RWPE2 (cell line): Measurements from ENCODE around the gene THSD4.

Experiments used
- ATAC-seq: fragments of 200-7000 bp; cut with Tn5 transposase; 3 replicates; pipeline ENCODE4 v1.9.1; 2021; ENCODE audit warnings: low read depth
- DNase-seq: peaks from one replicate; pipeline ENCODE4 v3.0.0-alpha.2; 2020; ENCODE audit warnings: low spot score
- H3K27ac ChIP-seq: fragments of 450-650 bp; 2 replicates; pipeline ENCODE4 v1.5.1; 2017; ENCODE audit warnings: mild to moderate bottlenecking; ENCODE audit not compliant: poor library complexity, severe bottlenecking
- H3K27me3 ChIP-seq: fragments of 250-450 bp; sonication (Bioruptor Pico); 2 replicates; pipeline ENCODE4 v1.5.1; 2021; ENCODE audit warnings: mild to moderate bottlenecking, moderate library complexity; ENCODE audit not compliant: insufficient read depth, poor library complexity, severe bottlenecking
- H3K36me3 ChIP-seq: fragments of 250-450 bp; sonication (Bioruptor Pico); 2 replicates; pipeline ENCODE4 v1.5.1; 2020; ENCODE audit warnings: low read depth, mild to moderate bottlenecking, moderate library complexity
- H3K4me1 ChIP-seq: fragments of 250-450 bp; sonication (Bioruptor Pico); 2 replicates; pipeline ENCODE4 v1.5.1; 2021; ENCODE audit warnings: mild to moderate bottlenecking, moderate library complexity; ENCODE audit not compliant: insufficient read depth, poor library complexity, severe bottlenecking
- H3K4me3 ChIP-seq: fragments of 250-450 bp; sonication (Bioruptor Pico); 2 replicates; pipeline ENCODE4 v1.5.1; 2021; ENCODE audit warnings: mild to moderate bottlenecking, moderate library complexity; ENCODE audit not compliant: severe bottlenecking
- H3K9me3 ChIP-seq: fragments of 250-450 bp; sonication (Bioruptor Pico); 2 replicates; pipeline ENCODE4 v1.5.1; 2021; ENCODE audit warnings: mild to moderate bottlenecking, moderate library complexity; ENCODE audit not compliant: severe bottlenecking
- TF ChIP-seq, protein P1 (sequence below): fragments of 450-650 bp; IDR thresholded peaks from one replicate; pipeline ENCODE4 v1.5.1; 2017; ENCODE audit warnings: mild to moderate bottlenecking, moderate library complexity; ENCODE audit not compliant: poor library complexity, severe bottlenecking

The THSD4 gene

DNA sequence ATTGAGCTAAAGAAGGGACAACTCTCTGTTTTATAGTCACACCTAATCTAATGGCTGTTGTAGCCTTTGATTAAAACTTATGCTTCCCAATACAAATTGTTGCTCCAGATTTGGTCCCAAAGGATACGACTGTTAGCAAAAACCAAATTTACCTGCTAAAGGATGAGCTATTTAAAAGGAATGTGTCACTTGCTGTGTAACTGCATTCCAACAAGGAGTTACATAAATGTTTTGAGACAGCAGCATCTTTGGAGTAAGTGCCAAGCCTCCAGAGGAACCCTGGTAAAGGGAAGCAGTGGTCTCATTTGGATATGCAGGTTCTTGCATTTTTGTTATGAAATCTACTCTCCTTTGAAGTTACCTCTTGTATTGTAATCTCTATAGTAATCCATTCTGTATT is 233.3 kb downstream of the THSD4 start:
- Histone ChIP-seq H3K27ac (no peak overlapping the region), H3K36me3 (peaks cover 57% of the 10 kb centered on the region), H3K9me3 (no peaks in the 10 kb centered on the region), H3K4me1 (no peaks in the 10 kb centered on the region), H3K4me3 (no peak overlapping the region), H3K27me3 (no peaks in the 10 kb centered on the region)
- ATAC-seq, result no peak
- DNase-seq, result no peak
- TF ChIP-seq, protein P1, sequence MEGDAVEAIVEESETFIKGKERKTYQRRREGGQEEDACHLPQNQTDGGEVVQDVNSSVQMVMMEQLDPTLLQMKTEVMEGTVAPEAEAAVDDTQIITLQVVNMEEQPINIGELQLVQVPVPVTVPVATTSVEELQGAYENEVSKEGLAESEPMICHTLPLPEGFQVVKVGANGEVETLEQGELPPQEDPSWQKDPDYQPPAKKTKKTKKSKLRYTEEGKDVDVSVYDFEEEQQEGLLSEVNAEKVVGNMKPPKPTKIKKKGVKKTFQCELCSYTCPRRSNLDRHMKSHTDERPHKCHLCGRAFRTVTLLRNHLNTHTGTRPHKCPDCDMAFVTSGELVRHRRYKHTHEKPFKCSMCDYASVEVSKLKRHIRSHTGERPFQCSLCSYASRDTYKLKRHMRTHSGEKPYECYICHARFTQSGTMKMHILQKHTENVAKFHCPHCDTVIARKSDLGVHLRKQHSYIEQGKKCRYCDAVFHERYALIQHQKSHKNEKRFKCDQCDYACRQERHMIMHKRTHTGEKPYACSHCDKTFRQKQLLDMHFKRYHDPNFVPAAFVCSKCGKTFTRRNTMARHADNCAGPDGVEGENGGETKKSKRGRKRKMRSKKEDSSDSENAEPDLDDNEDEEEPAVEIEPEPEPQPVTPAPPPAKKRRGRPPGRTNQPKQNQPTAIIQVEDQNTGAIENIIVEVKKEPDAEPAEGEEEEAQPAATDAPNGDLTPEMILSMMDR, result no peak

DNA sequence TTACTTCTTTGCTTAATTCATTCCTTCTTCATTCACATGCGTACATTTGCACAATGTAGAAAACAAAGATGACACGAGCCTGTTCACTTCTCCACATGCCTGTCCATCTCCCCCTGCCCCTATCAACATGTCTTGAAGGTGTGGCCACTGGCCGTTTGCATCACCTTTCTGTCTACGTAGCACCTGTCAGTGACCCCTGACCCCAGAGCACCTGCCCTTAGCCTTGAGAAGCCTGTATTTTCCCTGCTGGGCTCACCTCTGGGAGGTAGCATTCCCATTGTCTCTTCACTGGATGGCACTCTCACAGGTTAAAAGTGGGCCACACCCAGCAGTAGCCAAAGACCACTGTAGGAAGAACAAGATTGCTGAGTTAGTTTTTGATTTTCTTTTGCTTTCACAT is 234.1 kb downstream of the THSD4 start:
- DNase-seq (no peak), ATAC-seq (no peak)
- H3K4me3 ChIP-seq, result no peak overlapping the region
- TF ChIP-seq, protein P1, result no peak
- no peaks in the 10 kb centered on the region for H3K27me3 ChIP-seq
- peaks cover under 1% of the 10 kb centered on the region for H3K4me1 ChIP-seq
- H3K36me3 ChIP-seq, result peaks cover 54% of the 10 kb centered on the region
- no peaks in the 10 kb centered on the region for H3K9me3 ChIP-seq
- H3K27ac ChIP-seq, result no peak overlapping the region

DNA sequence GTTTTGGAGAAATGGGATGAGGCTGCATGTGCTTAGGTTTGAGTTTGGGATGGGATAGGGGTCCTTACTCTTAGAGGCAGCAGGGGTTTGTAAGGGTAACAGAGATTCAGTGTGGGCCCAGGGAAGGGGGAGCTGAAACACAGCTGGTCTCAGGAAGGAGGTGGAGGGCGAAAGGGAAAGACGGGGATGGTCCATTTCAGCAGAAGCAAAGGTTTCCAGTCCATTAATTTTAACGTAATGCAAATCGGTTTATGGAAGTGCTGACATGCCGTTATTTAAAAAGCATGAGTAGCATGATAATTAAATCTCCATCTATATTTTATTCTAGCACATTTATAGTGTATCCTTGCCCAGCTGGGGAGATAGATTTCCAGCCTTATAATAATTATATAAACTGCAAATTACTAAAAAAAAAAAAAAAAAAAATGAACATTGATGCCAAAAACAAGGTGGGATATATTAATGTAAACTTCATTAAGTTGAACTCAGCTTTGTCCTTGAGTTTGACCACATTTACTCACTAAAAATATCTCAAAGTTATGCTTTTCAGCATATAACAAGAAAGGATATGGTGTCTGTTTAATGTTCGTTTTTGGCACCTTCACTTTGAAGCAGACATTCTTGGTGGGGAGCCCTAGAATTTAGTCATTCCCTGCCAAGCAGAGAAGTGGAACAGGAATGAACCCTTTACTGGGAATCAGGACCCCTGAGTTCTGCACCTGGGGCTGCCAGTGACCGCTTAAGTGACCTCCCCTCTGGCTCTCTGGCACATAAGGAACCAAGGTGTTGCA is 234.7 kb downstream of the THSD4 start:
- TF ChIP-seq, protein P1, result no peak
- DNase-seq (no peak), ATAC-seq (no peak)
- H3K9me3 ChIP-seq, result no peaks in the 10 kb centered on the region
- no peak overlapping the region for H3K27ac ChIP-seq
- no peak overlapping the region for H3K4me3 ChIP-seq
- no peaks in the 10 kb centered on the region for H3K27me3 ChIP-seq
- peaks cover 50% of the 10 kb centered on the region for H3K36me3 ChIP-seq
- peaks cover 7% of the 10 kb centered on the region for H3K4me1 ChIP-seq

DNA sequence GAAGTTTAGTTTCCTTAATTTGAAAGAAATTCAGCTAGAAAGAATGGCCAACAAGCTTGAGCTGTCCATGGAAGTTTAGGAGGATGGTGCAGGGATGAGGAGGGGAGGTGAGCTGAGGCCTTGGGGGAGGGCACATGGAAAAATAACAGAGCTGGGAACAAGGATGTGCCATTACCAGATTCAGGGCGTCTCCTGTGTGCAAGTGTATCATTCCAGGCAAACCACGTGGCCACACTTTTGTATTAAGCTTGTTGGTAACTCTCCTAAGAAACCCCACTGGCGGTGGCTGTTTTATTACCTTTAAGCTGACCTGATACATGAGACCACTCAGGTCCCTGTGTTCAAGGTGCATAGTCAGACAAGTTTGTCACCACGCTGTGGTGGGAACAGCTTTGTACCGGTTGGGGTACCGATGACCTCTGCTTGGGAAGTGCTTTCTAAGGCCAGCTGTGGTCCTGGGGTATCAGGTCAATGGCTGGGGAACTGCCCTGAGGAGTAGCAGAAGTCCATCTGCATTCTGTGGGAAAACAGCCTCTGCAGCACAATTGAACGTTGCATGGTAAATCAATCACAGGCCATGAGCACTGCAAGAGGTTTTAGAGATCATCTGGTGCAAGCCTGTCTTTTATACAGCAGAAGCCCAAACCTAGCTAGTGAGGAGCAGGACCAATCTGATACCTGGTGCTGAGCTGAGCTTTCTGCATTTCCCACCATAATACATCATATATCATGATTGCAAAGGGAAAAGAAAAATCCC is 235.5 kb downstream of the THSD4 start:
- no peaks in the 10 kb centered on the region for H3K27me3 ChIP-seq
- peaks cover 15% of the 10 kb centered on the region for H3K4me1 ChIP-seq
- ATAC-seq (no peak), DNase-seq (no peak)
- TF ChIP-seq, protein P1, result no peak
- H3K9me3 ChIP-seq, result no peaks in the 10 kb centered on the region
- H3K36me3 ChIP-seq, result peaks cover 53% of the 10 kb centered on the region
- no peak overlapping the region for H3K4me3 ChIP-seq
- H3K27ac ChIP-seq, result no peak overlapping the region
